Liver (tissue), 9 donors: Measurements from ENCODE around the gene SLC7A14. TPM values are rescaled to one million over a fixed set of nuclear protein-coding genes. Genes with fewer than 3 reads are reported as not detected.

Experiments
- DNase-seq: peaks from one replicate; pipeline ENCODE4 v3.0.0-alpha.2; 2017; ENCODE audit warnings: low spot score
- H3K27ac ChIP-seq, 2 donors: one replicate each; pipeline ENCODE4 v1.7.0; 2013; ENCODE audit warnings: inconsistent platforms in 2 of 2, low read length in 2 of 2, control low read depth in 1 of 2, low read depth in 1 of 2, mild to moderate bottlenecking in 1 of 2
- H3K27me3 ChIP-seq, 4 donors: one replicate each; pipeline versions ENCODE4 v1.6.1 to v1.7.0; 2013; ENCODE audit warnings: low read length in 3 of 4, inconsistent platforms in 1 of 4, mild to moderate bottlenecking in 1 of 4, moderate library complexity in 1 of 4; ENCODE audit not compliant: control insufficient read depth in 4 of 4, insufficient read depth in 4 of 4
- H3K36me3 ChIP-seq, 4 donors: one replicate each; pipeline versions ENCODE4 v1.6.1 to v1.7.0; 2013; ENCODE audit warnings: low read length in 3 of 4, mild to moderate bottlenecking in 3 of 4, low read depth in 1 of 4, moderate library complexity in 1 of 4; ENCODE audit not compliant: control insufficient read depth in 4 of 4, insufficient read depth in 3 of 4
- H3K4me1 ChIP-seq, 4 donors: one replicate each; pipeline versions ENCODE4 v1.6.1 to v1.7.0; 2013; ENCODE audit warnings: low read length in 3 of 4, mild to moderate bottlenecking in 3 of 4, moderate library complexity in 1 of 4; ENCODE audit not compliant: control insufficient read depth in 4 of 4, insufficient read depth in 4 of 4
- H3K4me3 ChIP-seq, 3 donors: one replicate each; pipeline versions ENCODE4 v1.6.1 to v1.7.0; 2013; ENCODE audit warnings: low read length in 3 of 3, control low read depth in 1 of 3, low read depth in 1 of 3, mild to moderate bottlenecking in 1 of 3
- H3K9ac ChIP-seq, 2 donors: one replicate each; pipeline ENCODE4 v1.7.0; 2013; ENCODE audit warnings: low read length in 2 of 2, mild to moderate bottlenecking in 2 of 2, moderate library complexity in 2 of 2, control low read depth in 1 of 2, low read depth in 1 of 2
- H3K9me3 ChIP-seq, 4 donors: one replicate each; pipeline versions ENCODE4 v1.6.1 to v1.7.0; 2013; ENCODE audit warnings: low read length in 3 of 4; ENCODE audit not compliant: control insufficient read depth in 4 of 4
- FOXA1 ChIP-seq: IDR thresholded peaks from 2 replicates; pipeline ENCODE4 v1.6.1; 2016; ENCODE audit warnings: antibody characterized with exemption
- FOXA2 ChIP-seq: IDR thresholded peaks from 2 replicates; pipeline ENCODE4 v1.6.1; 2016; ENCODE audit warnings: antibody characterized with exemption
- GABPA ChIP-seq, 2 donors: IDR thresholded peaks in 1 of 2; conservative IDR thresholded peaks in 1 of 2; 2 replicates each; pipeline ENCODE4 v1.6.1; 2016; ENCODE audit warnings: antibody characterized with exemption in 2 of 2, mild to moderate bottlenecking in 1 of 2, moderate library complexity in 1 of 2
- HNF4A ChIP-seq, 2 donors: conservative IDR thresholded peaks; 2 replicates each; pipeline ENCODE4 v1.6.1; 2016; ENCODE audit warnings: antibody characterized with exemption in 2 of 2, mild to moderate bottlenecking in 2 of 2
- HNF4G ChIP-seq: IDR thresholded peaks from 2 replicates; pipeline ENCODE4 v1.6.1; 2016; ENCODE audit warnings: antibody characterized with exemption
- NR2F2 ChIP-seq: IDR thresholded peaks from 2 replicates; pipeline ENCODE4 v1.6.1; 2016; ENCODE audit warnings: antibody characterized with exemption
- RXRA ChIP-seq, 2 donors: IDR thresholded peaks; 2 replicates each; pipeline ENCODE4 v1.6.1; 2017 to 2018; ENCODE audit warnings: antibody characterized with exemption in 2 of 2, mild to moderate bottlenecking in 1 of 2
- SP1 ChIP-seq: IDR thresholded peaks from 2 replicates; pipeline ENCODE4 v1.6.1; 2018; ENCODE audit warnings: antibody characterized with exemption, mild to moderate bottlenecking
- YY1 ChIP-seq: IDR thresholded peaks from 2 replicates; pipeline ENCODE4 v1.6.1; 2016; ENCODE audit warnings: antibody characterized with exemption, mild to moderate bottlenecking
- WGBS: extraction: QIAGEN DNeasy Blood & Tissue Kit; methylation state at CpG from one replicate; pipeline ENCODE4 v1.1.7; 2013; 5-methylcytosine and 5-hydroxymethylcytosine counted together
- polyA plus RNA-seq, 2 donors: library from polyadenylated mRNA; stranded (reverse) in 1 of 2; unstranded in 1 of 2; fragments of 200-250 nt in 1 of 2; fragments of >200 nt in 1 of 2; fragmentation: Nextera tagmentation in 1 of 2; extraction: Ambion mirVana in 1 of 2; gene quantifications; one replicate each; pipeline versions ENCODE4 v1.2.1 to v1.2.3, GENCODE V29; 2013 to 2015
- total RNA-seq, 2 donors: library from RNA; depleted of rRNA; stranded (reverse); fragments of >200 nt; gene quantifications; one replicate each; pipeline ENCODE4 v1.2.3, GENCODE V29; 2014
- TF ChIP-seq, protein P1 (sequence below): IDR thresholded peaks from 2 replicates; pipeline ENCODE4 v1.6.1; 2016; ENCODE audit warnings: antibody characterized with exemption
- TF ChIP-seq, protein P2 (sequence below): fragments of 150-350 bp; IDR thresholded peaks from 2 replicates; pipeline ENCODE4 v1.5.1; 2017; ENCODE audit warnings: improper control_type of control experiment, low read depth, low read length; ENCODE audit not compliant: missing input control
- TF ChIP-seq, protein P3 (sequence below): IDR thresholded peaks from 2 replicates; pipeline ENCODE4 v1.6.1; 2016; ENCODE audit warnings: antibody characterized with exemption
- TF ChIP-seq, protein P4 (sequence below): IDR thresholded peaks from 2 replicates; pipeline ENCODE4 v1.6.1; 2016; ENCODE audit warnings: antibody characterized with exemption, mild to moderate bottlenecking
- TF ChIP-seq, protein P5 (sequence below): IDR thresholded peaks from 2 replicates; pipeline ENCODE4 v1.6.1; 2016; ENCODE audit warnings: antibody characterized with exemption
- donor health status: healthy.
- donor health status: healthy.
- donor health status: healthy.
- donor health status: healthy.
- donor health status: healthy.

SLC7A14 gene
- total and polyA plus RNA-seq, 4 donors: under 0.01 to 0.01 (median under 0.01) TPM; not detected in 1

DNA sequence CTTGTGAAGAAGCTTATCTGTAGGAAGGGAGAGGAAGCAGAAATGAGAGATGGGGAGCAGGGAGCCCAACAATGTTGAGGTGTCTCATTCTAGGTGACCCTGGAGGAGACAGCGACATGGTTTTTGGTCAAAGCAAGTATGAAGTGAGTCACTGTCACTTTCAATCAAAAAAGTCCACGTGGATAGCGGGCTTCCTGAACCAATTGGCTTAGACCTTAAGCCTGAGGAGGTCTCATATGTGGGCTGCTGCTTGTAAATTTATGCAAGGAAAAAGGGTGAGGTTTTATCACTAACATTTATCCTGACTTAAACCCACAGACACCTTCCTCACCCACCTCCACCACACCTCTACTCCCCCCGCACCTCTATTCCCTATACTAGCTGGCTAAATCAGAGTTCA, 144.5 kb downstream of the SLC7A14 start (continued):
- TF ChIP-seq, protein P1, sequence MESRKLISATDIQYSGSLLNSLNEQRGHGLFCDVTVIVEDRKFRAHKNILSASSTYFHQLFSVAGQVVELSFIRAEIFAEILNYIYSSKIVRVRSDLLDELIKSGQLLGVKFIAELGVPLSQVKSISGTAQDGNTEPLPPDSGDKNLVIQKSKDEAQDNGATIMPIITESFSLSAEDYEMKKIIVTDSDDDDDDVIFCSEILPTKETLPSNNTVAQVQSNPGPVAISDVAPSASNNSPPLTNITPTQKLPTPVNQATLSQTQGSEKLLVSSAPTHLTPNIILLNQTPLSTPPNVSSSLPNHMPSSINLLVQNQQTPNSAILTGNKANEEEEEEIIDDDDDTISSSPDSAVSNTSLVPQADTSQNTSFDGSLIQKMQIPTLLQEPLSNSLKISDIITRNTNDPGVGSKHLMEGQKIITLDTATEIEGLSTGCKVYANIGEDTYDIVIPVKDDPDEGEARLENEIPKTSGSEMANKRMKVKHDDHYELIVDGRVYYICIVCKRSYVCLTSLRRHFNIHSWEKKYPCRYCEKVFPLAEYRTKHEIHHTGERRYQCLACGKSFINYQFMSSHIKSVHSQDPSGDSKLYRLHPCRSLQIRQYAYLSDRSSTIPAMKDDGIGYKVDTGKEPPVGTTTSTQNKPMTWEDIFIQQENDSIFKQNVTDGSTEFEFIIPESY: no peak
- TF ChIP-seq HNF4A (conservative IDR thresholded peaks at IDR 0.05) (no peak), FOXA1 (no peak)

DNA sequence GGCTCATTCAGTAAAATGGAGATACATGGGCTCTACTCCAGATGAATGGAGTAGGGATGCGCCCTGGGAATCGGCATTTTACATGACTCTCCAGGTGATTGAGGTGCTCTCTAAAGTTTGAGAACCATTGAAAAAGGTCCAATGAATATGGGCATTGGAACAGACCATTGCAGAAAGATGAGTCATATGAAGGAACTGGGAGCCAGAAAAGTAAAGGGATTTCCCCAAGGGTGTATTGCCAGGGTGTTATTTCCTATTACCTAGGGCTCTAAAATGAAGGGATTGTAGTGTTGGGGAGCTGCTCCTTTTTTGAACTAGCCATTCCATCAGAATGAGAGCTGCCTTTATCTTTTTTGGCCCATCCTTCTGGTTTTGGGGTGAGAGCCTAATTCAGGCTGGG, 145.5 kb downstream of the SLC7A14 start:
- TF ChIP-seq, protein P1: no peak
- TF ChIP-seq FOXA2: no peak
- no peak for TF ChIP-seq HNF4A (conservative IDR thresholded peaks at IDR 0.05)
- TF ChIP-seq FOXA1: no peak
- no peak for TF ChIP-seq SP1
- TF ChIP-seq, protein P2, sequence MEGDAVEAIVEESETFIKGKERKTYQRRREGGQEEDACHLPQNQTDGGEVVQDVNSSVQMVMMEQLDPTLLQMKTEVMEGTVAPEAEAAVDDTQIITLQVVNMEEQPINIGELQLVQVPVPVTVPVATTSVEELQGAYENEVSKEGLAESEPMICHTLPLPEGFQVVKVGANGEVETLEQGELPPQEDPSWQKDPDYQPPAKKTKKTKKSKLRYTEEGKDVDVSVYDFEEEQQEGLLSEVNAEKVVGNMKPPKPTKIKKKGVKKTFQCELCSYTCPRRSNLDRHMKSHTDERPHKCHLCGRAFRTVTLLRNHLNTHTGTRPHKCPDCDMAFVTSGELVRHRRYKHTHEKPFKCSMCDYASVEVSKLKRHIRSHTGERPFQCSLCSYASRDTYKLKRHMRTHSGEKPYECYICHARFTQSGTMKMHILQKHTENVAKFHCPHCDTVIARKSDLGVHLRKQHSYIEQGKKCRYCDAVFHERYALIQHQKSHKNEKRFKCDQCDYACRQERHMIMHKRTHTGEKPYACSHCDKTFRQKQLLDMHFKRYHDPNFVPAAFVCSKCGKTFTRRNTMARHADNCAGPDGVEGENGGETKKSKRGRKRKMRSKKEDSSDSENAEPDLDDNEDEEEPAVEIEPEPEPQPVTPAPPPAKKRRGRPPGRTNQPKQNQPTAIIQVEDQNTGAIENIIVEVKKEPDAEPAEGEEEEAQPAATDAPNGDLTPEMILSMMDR: no peak
- TF ChIP-seq NR2F2: no peak
- no peak for TF ChIP-seq GABPA (IDR thresholded peaks at IDR 0.05 in 1 of 2, conservative IDR thresholded peaks at IDR 0.05 in 1 of 2)
- no peak for TF ChIP-seq YY1
- no peak for TF ChIP-seq RXRA (IDR thresholded peaks at IDR 0.05)
- TF ChIP-seq, protein P3, sequence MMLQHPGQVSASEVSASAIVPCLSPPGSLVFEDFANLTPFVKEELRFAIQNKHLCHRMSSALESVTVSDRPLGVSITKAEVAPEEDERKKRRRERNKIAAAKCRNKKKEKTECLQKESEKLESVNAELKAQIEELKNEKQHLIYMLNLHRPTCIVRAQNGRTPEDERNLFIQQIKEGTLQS: no peak
- TF ChIP-seq HNF4G: no peak
- H3K4me3 ChIP-seq: no peak overlapping the region
- H3K36me3 ChIP-seq: no peaks in the 10 kb centered on the region
- no peak for DNase-seq
- H3K9me3 ChIP-seq: no peaks in the 10 kb centered on the region
- H3K27me3 ChIP-seq: no peaks in the 10 kb centered on the region
- no peak overlapping the region for H3K9ac ChIP-seq
- H3K27ac ChIP-seq: no peak overlapping the region
- no peaks in the 10 kb centered on the region for H3K4me1 ChIP-seq
- WGBS: 97% methylated on average over 2 of the region's 2 CpGs

DNA sequence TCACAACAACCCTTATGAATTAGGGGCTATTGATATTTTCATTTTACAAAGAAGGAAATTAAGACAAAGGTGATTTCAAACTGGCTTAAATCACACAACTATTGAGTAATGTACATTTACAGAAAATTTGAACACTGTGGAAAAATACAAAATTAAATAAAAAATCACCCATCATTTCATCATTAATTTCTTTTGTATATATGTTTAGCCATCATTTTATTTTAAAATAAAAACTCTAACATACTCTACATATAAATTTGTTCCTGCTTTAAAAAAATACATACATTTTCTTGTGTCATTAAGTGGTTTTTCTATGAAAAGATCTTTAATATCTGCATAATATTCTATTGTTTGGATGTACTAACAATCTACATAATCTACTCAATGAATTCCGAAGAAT, 147.0 kb downstream of the SLC7A14 start:
- Histone ChIP-seq H3K9me3 (no peaks in the 10 kb centered on the region), H3K27ac (no peak overlapping the region), H3K27me3 (no peaks in the 10 kb centered on the region), H3K4me3 (no peak overlapping the region), H3K36me3 (no peaks in the 10 kb centered on the region), H3K9ac (no peak overlapping the region), H3K4me1 (no peaks in the 10 kb centered on the region)
- no peak for DNase-seq
- TF ChIP-seq, protein P4, sequence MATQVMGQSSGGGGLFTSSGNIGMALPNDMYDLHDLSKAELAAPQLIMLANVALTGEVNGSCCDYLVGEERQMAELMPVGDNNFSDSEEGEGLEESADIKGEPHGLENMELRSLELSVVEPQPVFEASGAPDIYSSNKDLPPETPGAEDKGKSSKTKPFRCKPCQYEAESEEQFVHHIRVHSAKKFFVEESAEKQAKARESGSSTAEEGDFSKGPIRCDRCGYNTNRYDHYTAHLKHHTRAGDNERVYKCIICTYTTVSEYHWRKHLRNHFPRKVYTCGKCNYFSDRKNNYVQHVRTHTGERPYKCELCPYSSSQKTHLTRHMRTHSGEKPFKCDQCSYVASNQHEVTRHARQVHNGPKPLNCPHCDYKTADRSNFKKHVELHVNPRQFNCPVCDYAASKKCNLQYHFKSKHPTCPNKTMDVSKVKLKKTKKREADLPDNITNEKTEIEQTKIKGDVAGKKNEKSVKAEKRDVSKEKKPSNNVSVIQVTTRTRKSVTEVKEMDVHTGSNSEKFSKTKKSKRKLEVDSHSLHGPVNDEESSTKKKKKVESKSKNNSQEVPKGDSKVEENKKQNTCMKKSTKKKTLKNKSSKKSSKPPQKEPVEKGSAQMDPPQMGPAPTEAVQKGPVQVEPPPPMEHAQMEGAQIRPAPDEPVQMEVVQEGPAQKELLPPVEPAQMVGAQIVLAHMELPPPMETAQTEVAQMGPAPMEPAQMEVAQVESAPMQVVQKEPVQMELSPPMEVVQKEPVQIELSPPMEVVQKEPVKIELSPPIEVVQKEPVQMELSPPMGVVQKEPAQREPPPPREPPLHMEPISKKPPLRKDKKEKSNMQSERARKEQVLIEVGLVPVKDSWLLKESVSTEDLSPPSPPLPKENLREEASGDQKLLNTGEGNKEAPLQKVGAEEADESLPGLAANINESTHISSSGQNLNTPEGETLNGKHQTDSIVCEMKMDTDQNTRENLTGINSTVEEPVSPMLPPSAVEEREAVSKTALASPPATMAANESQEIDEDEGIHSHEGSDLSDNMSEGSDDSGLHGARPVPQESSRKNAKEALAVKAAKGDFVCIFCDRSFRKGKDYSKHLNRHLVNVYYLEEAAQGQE: no peak
- TF ChIP-seq HNF4A (conservative IDR thresholded peaks at IDR 0.05) (no peak), SP1 (no peak), FOXA1 (no peak)
- TF ChIP-seq, protein P1: no peak
- TF ChIP-seq, protein P5, sequence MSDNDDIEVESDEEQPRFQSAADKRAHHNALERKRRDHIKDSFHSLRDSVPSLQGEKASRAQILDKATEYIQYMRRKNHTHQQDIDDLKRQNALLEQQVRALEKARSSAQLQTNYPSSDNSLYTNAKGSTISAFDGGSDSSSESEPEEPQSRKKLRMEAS: no peak
- WGBS: 95% methylated on average over 1 of the region's 1 CpG
